Neural progenitor cell (in vitro differentiated cells): ENCODE measurements around the gene IQSEC1. TPM values are rescaled to one million over a fixed set of nuclear protein-coding genes. Genes with fewer than 3 reads are reported as not detected.

Source experiments
- DNase-seq: peaks from one replicate; pipeline ENCODE4 v3.0.0-alpha.2; 2016; ENCODE audit warnings: low spot score
- H2AFZ ChIP-seq: fragments of 200-600 bp; sonication (generic); replicated peaks from 2 replicates; pipeline ENCODE4 v1.6.1; 2016; ENCODE audit warnings: antibody characterized with exemption
- H3F3A ChIP-seq: fragments of 200-600 bp; sonication (generic); 2 replicates; pipeline ENCODE4 v1.6.1; 2016; ENCODE audit warnings: antibody characterized with exemption, low read depth
- H3K27ac ChIP-seq: fragments of 200-600 bp; sonication (generic); 2 replicates; pipeline ENCODE4 v1.5.1; 2016; ENCODE audit warnings: mild to moderate bottlenecking
- H3K27me3 ChIP-seq: fragments of 200-600 bp; sonication (generic); 2 replicates; pipeline ENCODE4 v1.6.1; 2016; ENCODE audit warnings: mild to moderate bottlenecking, moderate library complexity
- H3K36me3 ChIP-seq: fragments of 200-600 bp; sonication (generic); 2 replicates; pipeline ENCODE4 v1.5.1; 2016
- H3K4me1 ChIP-seq: fragments of 200-600 bp; sonication (generic); 2 replicates; pipeline ENCODE4 v1.6.1; 2016; ENCODE audit warnings: mixed run types
- H3K4me2 ChIP-seq: fragments of 200-600 bp; sonication (generic); 2 replicates; pipeline ENCODE4 v1.6.1; 2016
- H3K4me3 ChIP-seq: fragments of 200-600 bp; sonication (generic); 2 replicates; pipeline ENCODE4 v1.5.1; 2016
- H3K79me2 ChIP-seq: fragments of 200-600 bp; sonication (generic); 2 replicates; pipeline ENCODE4 v1.6.1; 2016; ENCODE audit warnings: low read depth
- H3K9ac ChIP-seq: fragments of 200-600 bp; sonication (generic); 2 replicates; pipeline ENCODE4 v1.6.1; 2016
- H3K9me3 ChIP-seq: fragments of 200-600 bp; sonication (generic); 2 replicates; pipeline ENCODE4 v1.5.1; 2016; ENCODE audit warnings: low read depth
- H4K20me1 ChIP-seq: fragments of 200-600 bp; sonication (generic); 2 replicates; pipeline ENCODE4 v1.6.1; 2016; ENCODE audit warnings: low read depth
- H3K27ac Mint-ChIP-seq: 3 replicates; pipeline ENCODE4 v1.8.0; 2021; ENCODE audit warnings: mixed read lengths
- H3K27me3 Mint-ChIP-seq: 2 replicates; pipeline ENCODE4 v1.8.0; 2022; ENCODE audit warnings: low read depth, mild to moderate bottlenecking, inconsistent platforms, moderate library complexity, mixed read lengths; ENCODE audit not compliant: insufficient read depth
- H3K36me3 Mint-ChIP-seq: 3 replicates; pipeline ENCODE4 v1.8.0; 2021; ENCODE audit warnings: mixed read lengths
- H3K4me1 Mint-ChIP-seq: 3 replicates; pipeline ENCODE4 v1.8.0; 2021; ENCODE audit warnings: mixed read lengths
- H3K4me3 Mint-ChIP-seq: 3 replicates; pipeline ENCODE4 v1.8.0; 2021; ENCODE audit warnings: mild to moderate bottlenecking, moderate library complexity, mixed read lengths
- H3K9me3 Mint-ChIP-seq: 3 replicates; pipeline ENCODE4 v1.8.0; 2020; ENCODE audit warnings: mixed read lengths
- CTCF ChIP-seq: fragments of 200-600 bp; sonication (generic); IDR thresholded peaks from 2 replicates; pipeline ENCODE4 v1.5.1; 2017; ENCODE audit warnings: antibody characterized with exemption, mild to moderate bottlenecking
- EZH2 ChIP-seq: fragments of 200-600 bp; sonication (generic); IDR thresholded peaks from 2 replicates; pipeline ENCODE4 v1.6.1; 2017; ENCODE audit warnings: antibody characterized with exemption, mild to moderate bottlenecking, moderate library complexity
- EZH2phosphoT487 ChIP-seq: fragments of 200-600 bp; sonication (generic); IDR thresholded peaks from 2 replicates; pipeline ENCODE4 v1.6.1; 2017; ENCODE audit warnings: antibody characterized with exemption
- total RNA-seq: library from RNA; depleted of rRNA; stranded (reverse); fragments of >200 nt; gene quantifications from 2 replicates; pipeline ENCODE4 v1.2.3, GENCODE V29; 2015; ENCODE audit warnings: low replicate concordance

IQSEC1 gene
- total RNA-seq, 1 donor from 2014 or later: 8.9 TPM

DNA sequence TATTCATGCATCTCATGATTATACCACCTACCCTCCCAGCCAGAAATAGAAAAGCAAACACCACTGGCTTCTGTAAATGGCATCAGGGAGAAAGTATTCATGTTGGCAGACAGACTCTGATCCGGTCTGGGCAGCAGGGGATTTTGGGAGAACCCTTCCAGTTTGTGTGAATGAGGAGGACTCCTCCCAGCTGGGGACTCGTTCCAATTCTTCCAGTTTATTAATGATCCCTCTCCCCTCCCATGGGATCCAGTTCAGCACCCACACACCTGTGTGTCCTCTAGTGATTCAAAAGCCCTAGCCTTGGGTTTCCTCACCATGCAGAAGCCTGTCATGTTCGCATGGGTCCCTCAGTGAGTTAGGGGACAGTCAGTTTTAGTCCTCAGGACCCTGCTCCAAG, 110.9 kb downstream of the IQSEC1 start:
- no peak for TF ChIP-seq CTCF
- TF ChIP-seq EZH2phosphoT487: no peak
- TF ChIP-seq EZH2: no peak
- H3K27me3 ChIP-seq: no peaks in the 10 kb centered on the region
- Mint-ChIP-seq H3K27me3 (peaks cover 4% of the 10 kb centered on the region), H3K4me1 (peaks cover 62% of the 10 kb centered on the region), H3K4me3 (no peak overlapping the region), H3K36me3 (peaks cover 2% of the 10 kb centered on the region), H3K9me3 (no peaks in the 10 kb centered on the region), H3K27ac (no peak overlapping the region)
- no peak overlapping the region for H3K4me2 ChIP-seq
- H4K20me1 ChIP-seq: peaks cover 97% of the 10 kb centered on the region
- H3K36me3 ChIP-seq: no peaks in the 10 kb centered on the region
- DNase-seq: no peak
- H3K4me1 ChIP-seq: peaks cover 26% of the 10 kb centered on the region
- no peak overlapping the region for H2AFZ ChIP-seq
- no peaks in the 10 kb centered on the region for H3F3A ChIP-seq
- no peaks in the 10 kb centered on the region for H3K9me3 ChIP-seq
- H3K9ac ChIP-seq: no peak overlapping the region
- H3K4me3 ChIP-seq: no peak overlapping the region
- H3K79me2 ChIP-seq: peaks cover 79% of the 10 kb centered on the region
- H3K27ac ChIP-seq: no peak overlapping the region

DNA sequence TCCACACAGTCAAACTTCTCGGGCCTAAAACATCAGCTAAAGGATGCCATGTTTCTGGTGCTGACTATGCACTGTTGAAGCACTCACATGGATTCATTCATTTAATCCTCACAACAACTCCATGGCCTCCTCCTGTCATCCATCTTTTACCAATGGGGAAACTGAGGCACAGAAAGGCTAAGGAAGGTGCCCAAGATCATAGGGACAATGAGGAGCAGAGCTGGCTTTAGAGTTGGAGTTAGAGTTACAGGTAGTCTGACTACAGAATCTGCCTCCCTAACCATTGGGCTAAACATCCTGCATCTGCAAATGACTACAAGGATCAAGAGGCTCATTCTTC, 111.6 kb downstream of the IQSEC1 start:
- Histone ChIP-seq H3K36me3 (no peaks in the 10 kb centered on the region), H3K27ac (no peak overlapping the region), H2AFZ (no peak overlapping the region), H3K9me3 (no peaks in the 10 kb centered on the region), H3K4me1 (peaks cover 25% of the 10 kb centered on the region), H3K9ac (no peak overlapping the region), H4K20me1 (peaks cover 96% of the 10 kb centered on the region), H3F3A (no peaks in the 10 kb centered on the region), H3K4me2 (no peak overlapping the region), H3K79me2 (peaks cover 73% of the 10 kb centered on the region), H3K27me3 (no peaks in the 10 kb centered on the region), H3K4me3 (no peak overlapping the region)
- Mint-ChIP-seq H3K27ac (peak overlapping the region; percentile 65), H3K27me3 (peaks cover 2% of the 10 kb centered on the region), H3K4me1 (peaks cover 58% of the 10 kb centered on the region), H3K36me3 (peaks cover 4% of the 10 kb centered on the region), H3K4me3 (no peak overlapping the region), H3K9me3 (no peaks in the 10 kb centered on the region)
- no peak for DNase-seq
- TF ChIP-seq EZH2phosphoT487 (no peak), EZH2 (no peak), CTCF (no peak)

DNA sequence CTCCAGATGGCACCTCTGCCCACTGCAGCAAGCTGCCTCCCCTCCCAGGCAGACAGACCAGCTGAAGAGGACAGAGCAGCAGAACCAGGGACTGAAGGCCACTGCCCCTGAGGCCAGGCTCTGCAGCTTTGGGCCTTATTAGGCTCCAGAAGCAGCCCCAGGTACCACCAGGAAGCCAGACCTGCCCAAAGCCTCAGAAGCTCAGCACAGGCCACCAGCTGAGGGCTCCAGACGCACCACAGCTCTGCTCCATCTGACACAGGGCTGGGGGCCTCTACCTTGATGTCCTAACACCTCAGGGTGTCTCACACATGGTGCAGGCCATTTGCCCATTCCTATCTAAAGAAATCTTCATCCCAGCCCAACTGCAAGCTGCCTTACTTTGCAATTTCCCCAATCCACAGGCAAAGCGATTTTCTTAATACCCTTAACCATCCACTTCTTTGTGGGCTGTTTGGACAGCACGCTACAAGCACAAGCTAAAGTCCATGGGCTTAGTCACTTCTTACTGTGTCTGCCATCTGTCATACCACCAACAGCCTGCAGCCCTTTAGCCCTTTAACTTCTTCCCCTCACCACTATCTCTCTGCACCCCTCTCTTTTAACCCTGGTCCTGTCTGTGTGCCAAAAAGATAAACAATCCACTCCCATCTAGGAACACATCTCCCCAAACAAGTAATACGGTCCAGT, 112.1 kb downstream of the IQSEC1 start:
- no peak overlapping the region for H3K27ac ChIP-seq
- peaks cover 4% of the 10 kb centered on the region for H3K36me3 Mint-ChIP-seq
- H3K9me3 Mint-ChIP-seq: no peaks in the 10 kb centered on the region
- no peak overlapping the region for H3K9ac ChIP-seq
- H3K4me1 ChIP-seq: peaks cover 20% of the 10 kb centered on the region
- H3K4me1 Mint-ChIP-seq: peaks cover 53% of the 10 kb centered on the region
- H3F3A ChIP-seq: no peaks in the 10 kb centered on the region
- TF ChIP-seq EZH2phosphoT487 (no peak), EZH2 (no peak), CTCF (no peak)
- no peaks in the 10 kb centered on the region for H3K9me3 ChIP-seq
- no peak overlapping the region for H3K4me2 ChIP-seq
- H3K36me3 ChIP-seq: no peaks in the 10 kb centered on the region
- H3K27ac Mint-ChIP-seq: peak overlapping the region; percentile 65
- no peak overlapping the region for H3K4me3 Mint-ChIP-seq
- H3K27me3 Mint-ChIP-seq: peaks cover 2% of the 10 kb centered on the region
- no peak overlapping the region for H2AFZ ChIP-seq
- H3K4me3 ChIP-seq: no peak overlapping the region
- H3K27me3 ChIP-seq: no peaks in the 10 kb centered on the region
- peaks cover 68% of the 10 kb centered on the region for H3K79me2 ChIP-seq
- H4K20me1 ChIP-seq: peaks cover 96% of the 10 kb centered on the region
- no peak for DNase-seq
